H9 (cell line): ENCODE measurements around the gene TIGD3. TPM values are rescaled to one million over a fixed set of nuclear protein-coding genes. Genes with fewer than 3 reads are reported as not detected.

Experiments used
- DNase-seq: peaks from one replicate; pipeline ENCODE4 v3.0.0-alpha.2; 2017
- H2AFZ ChIP-seq: one replicate; pipeline ENCODE4 v1.6.1; 2013; ENCODE audit warnings: mild to moderate bottlenecking, low read length, control low read depth, moderate library complexity
- H2AK5ac ChIP-seq: 2 replicates; pipeline ENCODE4 v1.6.1; 2013; ENCODE audit warnings: low read length, control low read depth, mixed read lengths; ENCODE audit not compliant: insufficient read length
- H2BK120ac ChIP-seq: one replicate; pipeline ENCODE4 v1.6.1; 2013; ENCODE audit warnings: low read depth, mild to moderate bottlenecking, low read length, control low read depth, inconsistent platforms; ENCODE audit not compliant: poor library complexity, severe bottlenecking
- H2BK12ac ChIP-seq: 2 replicates; pipeline ENCODE4 v1.6.1; 2013; ENCODE audit warnings: low read length, control low read depth, mixed read lengths, low read depth; ENCODE audit not compliant: insufficient read length
- H2BK15ac ChIP-seq: 2 replicates; pipeline ENCODE4 v1.6.1; 2013; ENCODE audit warnings: low read depth, low read length, control low read depth
- H2BK20ac ChIP-seq: one replicate; pipeline ENCODE4 v1.6.1; 2013; ENCODE audit warnings: low read depth, mild to moderate bottlenecking, low read length, control low read depth, inconsistent platforms; ENCODE audit not compliant: poor library complexity, severe bottlenecking
- H2BK5ac ChIP-seq: 2 replicates; pipeline ENCODE4 v1.6.1; 2013; ENCODE audit warnings: low read length, control low read depth, mixed read lengths; ENCODE audit not compliant: insufficient read length
- H3K14ac ChIP-seq: 2 replicates; pipeline ENCODE4 v1.6.1; 2013; ENCODE audit warnings: low read length, control low read depth; ENCODE audit not compliant: insufficient read depth
- H3K18ac ChIP-seq: 2 replicates; pipeline ENCODE4 v1.6.1; 2013; ENCODE audit warnings: low read depth, mild to moderate bottlenecking, mixed read lengths, low read length, control low read depth; ENCODE audit not compliant: insufficient read length
- H3K23ac ChIP-seq: 2 replicates; pipeline ENCODE4 v1.6.1; 2013; ENCODE audit warnings: low read length, control low read depth, mixed read lengths, low read depth; ENCODE audit not compliant: insufficient read length
- H3K23me2 ChIP-seq: 2 replicates; pipeline ENCODE4 v1.6.1; 2013; ENCODE audit warnings: low read depth, mild to moderate bottlenecking, mixed read lengths, low read length, control low read depth; ENCODE audit not compliant: insufficient read length, poor library complexity, severe bottlenecking
- H3K27ac ChIP-seq: 2 replicates; pipeline ENCODE4 v1.5.1; 2013; ENCODE audit warnings: low read length, control low read depth, mixed read lengths, low read depth; ENCODE audit not compliant: insufficient read length
- H3K27me3 ChIP-seq: 2 replicates; pipeline ENCODE4 v1.6.1; 2013; ENCODE audit warnings: low read length, control low read depth, inconsistent platforms; ENCODE audit not compliant: insufficient read depth
- H3K4ac ChIP-seq: 2 replicates; pipeline ENCODE4 v1.6.1; 2013; ENCODE audit warnings: low read depth, mild to moderate bottlenecking, control low read depth, inconsistent platforms, low read length, moderate library complexity
- H3K4me1 ChIP-seq: 2 replicates; pipeline ENCODE4 v1.6.1; 2013; ENCODE audit warnings: low read length, control low read depth, inconsistent platforms; ENCODE audit not compliant: insufficient read depth
- H3K4me2 ChIP-seq: 2 replicates; pipeline ENCODE4 v1.6.1; 2013; ENCODE audit warnings: low read length, control low read depth, mixed read lengths; ENCODE audit not compliant: insufficient read length, insufficient read depth
- H3K56ac ChIP-seq: 2 replicates; pipeline ENCODE4 v1.6.1; 2013; ENCODE audit warnings: low read depth, mild to moderate bottlenecking, mixed read lengths, low read length, control low read depth; ENCODE audit not compliant: insufficient read length
- H3K79me1 ChIP-seq: 2 replicates; pipeline ENCODE4 v1.6.1; 2013; ENCODE audit warnings: low read depth, mild to moderate bottlenecking, moderate library complexity, low read length, control low read depth, inconsistent platforms; ENCODE audit not compliant: insufficient read depth, poor library complexity, severe bottlenecking
- H3K79me2 ChIP-seq: 2 replicates; pipeline ENCODE4 v1.6.1; 2013; ENCODE audit warnings: low read length, control low read depth, inconsistent platforms; ENCODE audit not compliant: insufficient read depth
- H3K9ac ChIP-seq: 2 replicates; pipeline ENCODE4 v1.6.1; 2013; ENCODE audit warnings: low read length, control low read depth, mixed read lengths; ENCODE audit not compliant: insufficient read length; ENCODE audit errors: extremely low read depth
- H3K9me3 ChIP-seq: one replicate; pipeline ENCODE4 v1.6.1; 2013; ENCODE audit warnings: low read depth, low read length, inconsistent platforms; ENCODE audit not compliant: control insufficient read depth
- H3T11ph ChIP-seq: one replicate; pipeline ENCODE4 v1.6.1; 2013; ENCODE audit warnings: mild to moderate bottlenecking, low read length, control low read depth, inconsistent platforms
- H4K20me1 ChIP-seq: one replicate; pipeline ENCODE4 v1.6.1; 2013; ENCODE audit not compliant: control insufficient read depth, insufficient read length, insufficient read depth
- H4K5ac ChIP-seq: 2 replicates; pipeline ENCODE4 v1.6.1; 2013; ENCODE audit warnings: low read depth, mild to moderate bottlenecking, mixed read lengths, low read length, control low read depth; ENCODE audit not compliant: insufficient read length
- H4K8ac ChIP-seq: replicated peaks from 2 replicates; pipeline ENCODE4 v1.6.1; 2013; ENCODE audit warnings: low read length, control low read depth, mixed read lengths, low read depth; ENCODE audit not compliant: insufficient read length
- H4K91ac ChIP-seq: 2 replicates; pipeline ENCODE4 v1.6.1; 2013; ENCODE audit warnings: low read depth, mild to moderate bottlenecking, moderate library complexity, mixed read lengths, low read length, control low read depth; ENCODE audit not compliant: insufficient read length
- H3K27ac Mint-ChIP-seq, 3 experiments: 2 replicates in 2 of 3; 3 replicates in 1 of 3; pipeline ENCODE4 v1.8.0; 2020 to 2021; ENCODE audit warnings: mixed read lengths in 3 of 3, mild to moderate bottlenecking in 1 of 3, moderate library complexity in 1 of 3
- H3K27me3 Mint-ChIP-seq: 2 replicates; pipeline ENCODE4 v1.8.0; 2021; ENCODE audit warnings: low read depth, mild to moderate bottlenecking, moderate library complexity, mixed read lengths
- H3K36me3 Mint-ChIP-seq, 3 experiments: 2 replicates in 2 of 3; 3 replicates in 1 of 3; pipeline ENCODE4 v1.8.0; 2020 to 2021; ENCODE audit warnings: low read depth in 3 of 3, mixed read lengths in 3 of 3; ENCODE audit not compliant: insufficient read depth in 1 of 3
- H3K4me1 Mint-ChIP-seq, 2 experiments: 2 replicates each; pipeline ENCODE4 v1.8.0; 2020; ENCODE audit warnings: mixed read lengths in 2 of 2
- H3K4me3 Mint-ChIP-seq, 2 experiments: 2 replicates in 1 of 2; 3 replicates in 1 of 2; pipeline ENCODE4 v1.8.0; 2020 to 2021; ENCODE audit warnings: mild to moderate bottlenecking in 2 of 2, mixed read lengths in 2 of 2, moderate library complexity in 1 of 2
- H3K9me3 Mint-ChIP-seq, 2 experiments: 2 replicates in 1 of 2; 3 replicates in 1 of 2; pipeline ENCODE4 v1.8.0; 2020; ENCODE audit warnings: mild to moderate bottlenecking in 2 of 2, mixed read lengths in 2 of 2, moderate library complexity in 1 of 2
- CTCF ChIP-seq: fragments of 200-600 bp; sonication (generic); conservative IDR thresholded peaks from 3 replicates; pipeline ENCODE4 v1.8.0; 2021; ENCODE audit warnings: antibody characterized with exemption, mild to moderate bottlenecking
- WGBS: extraction: QIAGEN DNeasy Blood & Tissue Kit; methylation state at CpG from one replicate; pipeline ENCODE4 v1.1.7; 2013; ENCODE audit warnings: missing lambda C conversion rate, low lambda C conversion rate, mixed read lengths; ENCODE audit not compliant: insufficient read length; ENCODE audit errors: extremely low coverage; 5-methylcytosine and 5-hydroxymethylcytosine counted together
- total RNA-seq: library from RNA; stranded (reverse); gene quantifications from 2 replicates; pipeline ENCODE4 v1.2.1, GENCODE V29; 2021

The TIGD3 gene
- total RNA-seq, 1 experiment from 2014 or later = 0.66 TPM

- H3K23me2 ChIP-seq = no peaks in the 10 kb centered on the region
- H3K9me3 Mint-ChIP-seq = no peaks in the 10 kb centered on the region
- no peak overlapping the region for H3K56ac ChIP-seq
- DNase-seq = no peak
- no peak overlapping the region for H2BK15ac ChIP-seq
- H2BK120ac ChIP-seq = no peak overlapping the region
- no peaks in the 10 kb centered on the region for H4K20me1 ChIP-seq
- no peak overlapping the region for H3K27ac ChIP-seq
- H3K4ac ChIP-seq = no peak overlapping the region
- no peak overlapping the region for H3K4me2 ChIP-seq
- no CpG with 5 or more reads among the region's 6 CpGs for WGBS
- H3K4me1 Mint-ChIP-seq = peaks cover 0 to 5% of the 10 kb centered on the region in 2 experiments; a peak in 2 of 4 replicates
- H2BK20ac ChIP-seq = no peak overlapping the region
- H2AK5ac ChIP-seq = no peak overlapping the region
- H4K91ac ChIP-seq = no peak overlapping the region
- H2BK12ac ChIP-seq = no peak overlapping the region
- peaks cover 33% of the 10 kb centered on the region for H3K27me3 Mint-ChIP-seq
- TF ChIP-seq CTCF = no peak
- no peak overlapping the region for H2AFZ ChIP-seq
- no peaks in the 10 kb centered on the region for H3K4me1 ChIP-seq
- no peak overlapping the region for H3K18ac ChIP-seq
- no peak overlapping the region for H3T11ph ChIP-seq
- no peaks in the 10 kb centered on the region for H3K79me1 ChIP-seq
- no peaks in the 10 kb centered on the region for H3K79me2 ChIP-seq
- no peak overlapping the region for H4K5ac ChIP-seq
- H3K36me3 Mint-ChIP-seq = no peaks in the 10 kb centered on the region
- H4K8ac ChIP-seq = no peak overlapping the region
- H3K9ac ChIP-seq = no peak overlapping the region
- H3K9me3 ChIP-seq = no peaks in the 10 kb centered on the region
- H3K14ac ChIP-seq = no peak overlapping the region
- H3K27me3 ChIP-seq = no peaks in the 10 kb centered on the region
- no peak overlapping the region for H2BK5ac ChIP-seq
- H3K27ac Mint-ChIP-seq = no peak overlapping the region
- H3K4me3 Mint-ChIP-seq = no peak overlapping the region
- H3K23ac ChIP-seq = no peak overlapping the region
Observed at GRCh38 chr11:65370659-65371049, 16.1 kb downstream of the TIGD3 start.
